Measurements from ENCODE around the gene STRADB. TPM values are rescaled to one million over a fixed set of nuclear protein-coding genes. Genes with fewer than 3 reads are reported as not detected.

The STRADB gene
- total and polyA plus RNA-seq, 2 of the 4 experiments (the other 2 are of a cell fraction), result 14.9 to 31.5 TPM

- CTCF ChIA-PET, result no interaction called here
- H4K20me1 ChIP-seq (ENCODE audit: insufficient read depth, low read length), result no peaks in the 10 kb centered on the region
- H3K36me3 ChIP-seq (ENCODE audit: control insufficient read depth, insufficient read depth, low read length), result 0 out of 2 replicates have a peak, but pooled peaks cover 2% of the 10 kb centered on the region
- H2BK5ac ChIP-seq (ENCODE audit: low read depth, low read length, poor library complexity, severe bottlenecking), result no peak overlapping the region
- no peak overlapping the region for H2AFZ ChIP-seq (replicated peaks; ENCODE audit: low read length, poor library complexity)
- 0 out of 2 replicates have a peak overlapping the region, but pooled peaks have one; percentile 11 for H2BK20ac ChIP-seq (ENCODE audit: low read depth, low read length)
- peak overlapping the region; percentile 30; the same call in 1 of the 2 replicates for H2BK120ac ChIP-seq (ENCODE audit: low read depth, low read length)
- no peak overlapping the region for H4K8ac ChIP-seq (ENCODE audit: low read depth in 2 of 2, low read length in 2 of 2)
- H3K27me3 ChIP-seq (ENCODE audit: control insufficient read depth, insufficient read depth, low read length), result no peaks in the 10 kb centered on the region
- intact Hi-C loops (cut with micrococcal nuclease), result no loop called here
- BruUV-seq (replicated peaks), result TSS peak; percentile 8
- no peak overlapping the region for H4K91ac ChIP-seq (ENCODE audit: insufficient read depth, low read depth, low read length)
- H4K5ac ChIP-seq (ENCODE audit: low read depth, low read length), result no peak overlapping the region
- no peak overlapping the region for H3K14ac ChIP-seq (replicated peaks; ENCODE audit: low read depth, low read length)
- peaks cover 11% of the 10 kb centered on the region for H3K4me1 ChIP-seq (ENCODE audit: control insufficient read depth, insufficient read depth, low read length)
- H3K27ac ChIP-seq (ENCODE audit: insufficient read depth, low read length), result no peak overlapping the region
- POLR2A ChIA-PET (ENCODE audit: unreplicated experiment), result no interaction called here
- H3K18ac ChIP-seq (ENCODE audit: low read depth, low read length), result peak overlapping the region; percentile 56; the same call in 1 of the 2 replicates
- H2AK9ac ChIP-seq (replicated peaks; ENCODE audit: low read depth, low read length, poor library complexity), result no peak overlapping the region
- no peak overlapping the region for H3K9ac ChIP-seq (ENCODE audit: low read depth, low read length)
- no peak overlapping the region for H3K23ac ChIP-seq (ENCODE audit: low read depth, low read length)
- TF ChIP-seq FOS (IDR thresholded peaks at IDR 0.05; ENCODE audit: low read depth, low read length), result no peak
- TF ChIP-seq CHD1 (IDR thresholded peaks at IDR 0.05; ENCODE audit: low read depth, low read length), result no peak
- in situ Hi-C loops (cut with MboI; ENCODE audit: low sequenced_read_pairs), result no loop called here
- H3K9me3 ChIP-seq (ENCODE audit: control insufficient read depth, insufficient read depth, low read length), result no peaks in the 10 kb centered on the region
- H2AK5ac ChIP-seq (ENCODE audit: low read depth, low read length), result no peak overlapping the region
- no peak overlapping the region for H2BK15ac ChIP-seq (ENCODE audit: low read depth, low read length)
- no peak overlapping the region for H3K4me3 ChIP-seq (ENCODE audit: insufficient read depth, low read depth, low read length)
- no CpG with 5 or more reads among the region's 3 CpGs for WGBS, 2 experiments (ENCODE audit: extremely low coverage in 2 of 2, insufficient read length in 1 of 2)
- H3K56ac ChIP-seq (ENCODE audit: extremely low read depth, insufficient read depth, low read length), result no peak overlapping the region
- H3K9me1 ChIP-seq (ENCODE audit: insufficient read depth, low read length), result no peaks in the 10 kb centered on the region
- H3K4ac ChIP-seq (ENCODE audit: low read depth, low read length), result no peak overlapping the region; the same call in 1 of the 2 replicates
- dilution Hi-C loops (cut with HindIII; ENCODE audit: low sequenced_read_pairs, unreplicated experiment), result no loop called here
- no peak for DNase-seq
- no peak overlapping the region for H3K4me2 ChIP-seq (ENCODE audit: low read depth, low read length)
- ATAC-seq (ENCODE audit: low read depth), result no peak
- H3K79me1 ChIP-seq (ENCODE audit: low read depth in 1 of 2, low read length in 2 of 2), result peaks cover 11 to 37% of the 10 kb centered on the region in 2 experiments
These were observed 46.8 kb upstream of the STRADB start for GRCh38 chr2:201404699-201405280.
